ENCODE data around the gene ERVK3-1.

DNA sequence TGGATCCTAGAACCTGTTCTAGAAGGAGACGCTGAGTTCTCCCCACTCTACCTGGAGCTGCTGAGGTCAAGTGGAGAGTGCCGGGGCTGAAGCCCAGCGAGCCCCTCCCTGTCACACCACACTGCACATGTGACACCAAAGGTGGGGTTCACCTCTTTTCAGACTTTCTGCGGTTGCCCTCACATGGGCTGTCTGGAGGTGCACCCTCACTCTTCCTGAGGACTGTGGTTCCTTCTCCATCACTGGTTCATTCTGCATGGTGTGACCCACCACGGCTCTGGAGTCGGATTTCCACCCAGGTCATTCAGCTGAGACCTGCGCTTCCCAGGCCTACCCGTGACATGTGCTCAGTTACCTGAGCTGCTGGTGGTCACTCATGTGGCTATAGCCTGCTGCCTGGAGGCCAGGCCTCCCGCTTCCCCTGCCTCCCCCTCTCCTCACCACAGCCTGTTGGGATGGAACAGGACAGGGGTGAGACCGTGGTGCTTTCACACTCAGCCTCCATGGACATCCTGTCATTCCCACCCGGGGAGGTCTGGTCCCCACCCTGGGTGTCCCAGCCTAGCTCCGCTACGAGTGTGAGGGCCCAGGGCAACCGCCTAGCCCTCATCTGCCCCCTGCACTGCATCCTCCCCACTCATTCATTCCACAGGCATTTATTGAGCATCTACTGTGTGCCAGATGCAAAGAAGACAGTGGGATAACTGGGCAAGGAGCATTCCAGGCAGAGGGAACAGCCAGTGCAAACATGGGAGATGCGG, 48.7 kb downstream of the ERVK3-1 start:
- no peak for TF ChIP-seq POLR2AphosphoS5 (IDR thresholded peaks at IDR 0.05)
- TF ChIP-seq EP300 (IDR thresholded peaks at IDR 0.05; ENCODE audit: low read depth) = no peak
- TF ChIP-seq POLR2A (IDR thresholded peaks at IDR 0.05) = no peak

Data from transverse colon (tissue), 3 donors.